ENCODE measurements around the gene NLRP14. TPM values are rescaled to one million over a fixed set of nuclear protein-coding genes. Genes with fewer than 3 reads are reported as not detected.

NLRP14 gene
- total and polyA plus RNA-seq, 3 donors from 2014 or later = 1.2 to 2.4 (median 1.6) TPM

GRCh38 chr11:7050191-7050590 is 29.9 kb downstream of the NLRP14 start:
- no peak for DNase-seq
- 100% methylated on average over 1 of the region's 1 CpG for WGBS, 2 donors
- Histone ChIP-seq H3K9me3 (no peaks in the 10 kb centered on the region), H3K4me3 (no peak overlapping the region), H3K27me3 (no peaks in the 10 kb centered on the region), H3K4me1 (no peaks in the 10 kb centered on the region), H3K36me3 (ENCODE audit: low read depth, missing control alignments) (no peaks in the 10 kb centered on the region), H3K27ac (no peak overlapping the region)
- intact Hi-C loops (cut with DNase I; ENCODE audit: low total_unique reads) = no loop called here
- TF ChIP-seq, protein P1, sequence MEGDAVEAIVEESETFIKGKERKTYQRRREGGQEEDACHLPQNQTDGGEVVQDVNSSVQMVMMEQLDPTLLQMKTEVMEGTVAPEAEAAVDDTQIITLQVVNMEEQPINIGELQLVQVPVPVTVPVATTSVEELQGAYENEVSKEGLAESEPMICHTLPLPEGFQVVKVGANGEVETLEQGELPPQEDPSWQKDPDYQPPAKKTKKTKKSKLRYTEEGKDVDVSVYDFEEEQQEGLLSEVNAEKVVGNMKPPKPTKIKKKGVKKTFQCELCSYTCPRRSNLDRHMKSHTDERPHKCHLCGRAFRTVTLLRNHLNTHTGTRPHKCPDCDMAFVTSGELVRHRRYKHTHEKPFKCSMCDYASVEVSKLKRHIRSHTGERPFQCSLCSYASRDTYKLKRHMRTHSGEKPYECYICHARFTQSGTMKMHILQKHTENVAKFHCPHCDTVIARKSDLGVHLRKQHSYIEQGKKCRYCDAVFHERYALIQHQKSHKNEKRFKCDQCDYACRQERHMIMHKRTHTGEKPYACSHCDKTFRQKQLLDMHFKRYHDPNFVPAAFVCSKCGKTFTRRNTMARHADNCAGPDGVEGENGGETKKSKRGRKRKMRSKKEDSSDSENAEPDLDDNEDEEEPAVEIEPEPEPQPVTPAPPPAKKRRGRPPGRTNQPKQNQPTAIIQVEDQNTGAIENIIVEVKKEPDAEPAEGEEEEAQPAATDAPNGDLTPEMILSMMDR (IDR thresholded peaks at IDR 0.05) = no peak
- no peak for TF ChIP-seq POLR2A (IDR thresholded peaks at IDR 0.05)

GRCh38 chr11:7056828-7057513 is 36.7 kb downstream of the NLRP14 start:
- Histone ChIP-seq H3K4me3 (no peak overlapping the region), H3K27ac (no peak overlapping the region), H3K36me3 (ENCODE audit: low read depth, missing control alignments) (no peaks in the 10 kb centered on the region), H3K4me1 (no peaks in the 10 kb centered on the region), H3K9me3 (no peaks in the 10 kb centered on the region), H3K27me3 (no peaks in the 10 kb centered on the region)
- intact Hi-C loops (cut with DNase I; ENCODE audit: low total_unique reads) = no loop called here
- WGBS, 2 donors = 63 to 80% methylated on average over 6 of the region's 6 CpGs
- no peak for TF ChIP-seq POLR2A (IDR thresholded peaks at IDR 0.05)
- TF ChIP-seq, protein P1 (IDR thresholded peaks at IDR 0.05) = no peak
- no peak for DNase-seq

- Histone ChIP-seq H3K4me3 (no peak overlapping the region), H3K27me3 (no peaks in the 10 kb centered on the region), H3K4me1 (no peaks in the 10 kb centered on the region), H3K9me3 (no peaks in the 10 kb centered on the region), H3K27ac (no peak overlapping the region), H3K36me3 (ENCODE audit: low read depth, missing control alignments) (no peaks in the 10 kb centered on the region)
- WGBS, 2 donors = 47 to 52% methylated on average over 2 of the region's 2 CpGs
- no peak for DNase-seq
- intact Hi-C loops (cut with DNase I; ENCODE audit: low total_unique reads) = no loop called here
- TF ChIP-seq, protein P1 (IDR thresholded peaks at IDR 0.05) = no peak
- TF ChIP-seq POLR2A (IDR thresholded peaks at IDR 0.05) = no peak
These were observed 37.4 kb downstream of the NLRP14 start for GRCh38 chr11:7057641-7058040.

GRCh38 chr11:7060868-7061267 is 40.6 kb downstream of the NLRP14 start:
- no peak for TF ChIP-seq POLR2A (IDR thresholded peaks at IDR 0.05)
- TF ChIP-seq, protein P1 (IDR thresholded peaks at IDR 0.05) = no peak
- DNase-seq = no peak
- Histone ChIP-seq H3K27ac (no peak overlapping the region), H3K27me3 (no peaks in the 10 kb centered on the region), H3K4me1 (no peaks in the 10 kb centered on the region), H3K4me3 (no peak overlapping the region), H3K9me3 (no peaks in the 10 kb centered on the region), H3K36me3 (ENCODE audit: low read depth, missing control alignments) (no peaks in the 10 kb centered on the region)
- intact Hi-C loops (cut with DNase I; ENCODE audit: low total_unique reads) = no loop called here
- 83 to 85% methylated on average over 1 of the region's 1 CpG for WGBS, 2 donors

DNA sequence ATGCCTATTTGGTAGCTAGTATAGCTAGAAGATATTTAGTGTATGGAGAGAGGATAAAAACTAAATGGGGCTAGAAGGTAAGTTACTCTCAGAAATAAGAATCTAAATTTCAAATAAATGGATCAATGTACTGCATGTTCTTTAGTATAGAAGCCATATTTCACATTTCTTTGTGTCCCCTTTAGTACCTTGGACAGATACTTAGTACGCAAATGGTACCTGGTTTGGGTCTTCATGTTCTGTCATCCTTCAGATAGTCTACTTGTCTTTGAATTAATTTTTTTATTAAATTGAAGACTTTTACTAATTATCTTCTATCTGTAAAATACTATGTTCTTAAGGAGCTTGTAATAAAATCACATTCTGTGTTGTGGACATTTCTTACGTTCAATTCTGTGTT is 42.3 kb downstream of the NLRP14 start:
- H3K36me3 ChIP-seq (ENCODE audit: low read depth, missing control alignments) = no peaks in the 10 kb centered on the region
- 88 to 96% methylated on average over 2 of the region's 2 CpGs for WGBS, 2 donors
- no peak for DNase-seq
- H3K4me3 ChIP-seq = no peak overlapping the region
- TF ChIP-seq, protein P1 (IDR thresholded peaks at IDR 0.05) = no peak
- no peak for TF ChIP-seq POLR2A (IDR thresholded peaks at IDR 0.05)
- no peaks in the 10 kb centered on the region for H3K27me3 ChIP-seq
- H3K4me1 ChIP-seq = no peaks in the 10 kb centered on the region
- intact Hi-C loops (cut with DNase I; ENCODE audit: low total_unique reads) = no loop called here
- H3K9me3 ChIP-seq = no peaks in the 10 kb centered on the region
- H3K27ac ChIP-seq = no peak overlapping the region

All from testis (tissue), 3 donors.